HG03196 (cell line): ENCODE results near the gene AFTPH.
A peak's percentile ranks its signal among the peaks of the same experiment; 100 is the strongest.

ENCODE experiments used
- ATAC-seq: cut with Tn5 transposase; IDR thresholded peaks from one replicate; pipeline ENCODE4 v1.9.1; 2021; ENCODE audit not compliant: unreplicated experiment

The AFTPH gene

DNA sequence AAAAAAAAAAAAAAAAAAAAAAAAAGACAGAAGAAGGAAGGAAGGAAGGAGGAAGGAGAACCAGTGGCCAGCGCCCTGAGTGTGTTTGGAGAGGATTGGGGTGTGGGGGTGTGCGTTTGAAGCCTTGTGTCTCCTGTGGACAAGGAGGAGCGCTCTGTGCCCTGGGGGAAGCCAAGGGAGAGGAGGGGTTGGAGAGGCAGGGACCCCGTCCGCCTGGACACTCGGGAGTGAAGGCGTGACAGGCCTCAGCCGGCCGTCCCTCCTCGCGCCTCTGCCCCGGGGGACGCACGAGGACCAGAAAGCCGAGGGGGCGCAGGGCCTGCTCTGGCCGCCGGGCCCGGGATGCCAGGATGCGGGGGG, 84.7 kb downstream of the AFTPH start:
- ATAC-seq, result peak; percentile 9

DNA sequence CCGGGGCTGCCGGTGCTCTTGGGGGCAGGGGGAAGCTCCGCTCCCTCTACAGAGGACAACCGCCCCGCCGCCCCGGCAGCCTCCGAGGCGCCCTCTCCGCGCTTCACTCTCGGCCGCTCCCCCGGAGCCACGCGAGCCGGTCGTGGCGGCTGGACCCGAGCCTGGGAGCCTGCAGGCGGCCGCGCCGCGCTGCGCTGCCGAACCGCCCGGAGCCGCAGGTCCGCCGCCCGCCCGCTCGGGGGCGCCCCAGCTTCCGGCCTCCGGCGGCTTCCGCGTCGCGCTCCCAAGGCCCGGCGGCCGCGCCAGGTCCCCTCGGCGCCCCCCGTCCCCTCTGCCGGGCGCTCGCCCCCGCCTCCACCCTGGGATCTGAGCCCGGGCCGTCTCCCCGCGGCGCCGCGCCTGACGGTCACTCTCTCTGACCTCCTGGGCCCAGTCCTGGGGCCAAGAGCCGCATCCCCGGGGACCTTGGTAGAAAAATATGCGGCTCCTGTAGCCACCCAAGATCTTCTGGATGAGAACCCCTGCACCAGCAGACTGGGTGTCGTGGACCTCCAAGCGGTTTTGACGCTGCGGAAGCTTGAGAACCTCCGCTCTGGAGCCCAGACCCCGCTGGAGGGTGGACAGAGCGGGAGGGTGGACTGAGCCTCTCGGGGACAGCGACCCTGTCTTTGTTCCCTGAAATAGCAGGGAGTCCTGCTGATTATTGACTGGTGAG, 85.3 kb downstream of the AFTPH start:
- peak; percentile 44 for ATAC-seq

DNA sequence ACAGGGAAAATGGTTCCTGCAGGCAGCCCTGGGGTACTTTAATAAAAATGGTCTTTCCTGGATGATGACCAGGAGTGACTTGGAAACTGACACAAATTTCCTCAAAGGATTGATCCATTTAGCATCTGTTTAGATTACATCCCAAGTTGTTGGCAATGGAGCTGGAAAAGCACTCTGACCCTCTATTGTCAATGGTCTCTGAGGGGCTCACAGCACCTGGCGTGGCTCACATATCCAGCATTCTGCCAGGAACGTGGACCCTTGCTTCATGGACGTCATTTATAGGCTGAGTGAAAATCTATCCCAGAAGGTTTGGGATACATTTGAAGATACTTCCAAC, 85.8 kb downstream of the AFTPH start:
- ATAC-seq, result no peak

DNA sequence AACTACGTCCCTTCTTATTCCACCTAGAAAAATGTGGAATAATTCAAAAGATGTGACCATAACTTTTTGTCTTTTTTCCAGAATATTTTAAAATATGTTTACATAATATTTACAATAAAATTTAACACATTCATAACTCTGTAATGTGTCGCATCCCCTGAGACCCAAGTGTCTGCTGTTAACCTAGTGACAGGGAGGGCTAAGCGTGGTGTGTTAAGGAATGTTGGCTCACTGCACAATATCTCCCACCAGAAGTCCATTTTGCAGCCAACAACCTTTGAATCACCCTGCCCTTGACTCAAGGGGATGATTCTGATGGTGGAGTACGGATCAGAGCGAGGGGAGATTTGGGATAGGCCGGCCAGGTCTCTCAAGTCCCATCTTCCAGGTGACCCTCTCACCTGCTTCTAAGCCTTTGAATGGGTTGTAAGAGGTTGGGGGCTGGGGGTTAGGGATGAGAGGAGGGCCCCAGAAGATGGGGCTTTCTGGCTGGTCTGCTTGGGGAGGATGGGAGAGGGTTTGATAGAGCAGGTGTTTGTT, 86.3 kb downstream of the AFTPH start:
- ATAC-seq, result no peak

DNA sequence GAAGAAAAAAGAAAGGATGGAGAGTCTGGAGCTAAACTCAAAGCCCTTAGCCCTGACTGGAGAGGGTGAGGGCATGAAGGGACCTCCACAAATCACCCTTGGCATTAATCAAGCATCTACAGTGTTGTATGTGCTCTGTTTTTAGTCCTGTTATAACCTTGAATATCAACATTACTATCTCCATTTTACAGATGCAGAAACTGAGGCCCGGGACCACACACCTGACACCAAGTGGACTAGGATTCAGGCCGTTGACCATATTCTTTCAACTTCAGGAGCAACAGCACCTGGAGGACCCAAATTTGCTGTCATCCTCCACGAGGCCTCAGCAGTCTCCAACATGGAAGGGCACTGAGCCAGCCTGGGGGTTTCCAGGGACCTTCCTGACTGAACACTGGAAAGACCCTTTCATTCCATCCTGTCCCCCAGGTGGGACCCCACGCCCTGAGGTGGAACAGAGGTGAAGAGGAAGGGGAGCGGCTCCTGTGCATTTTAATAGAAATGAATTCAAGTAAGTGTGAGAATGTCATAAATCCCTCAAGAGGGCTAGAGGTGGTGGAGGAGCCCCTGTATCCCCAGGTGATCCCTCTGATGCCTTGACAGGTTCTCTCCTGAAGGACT, 88.6 kb downstream of the AFTPH start:
- ATAC-seq, result no peak

DNA sequence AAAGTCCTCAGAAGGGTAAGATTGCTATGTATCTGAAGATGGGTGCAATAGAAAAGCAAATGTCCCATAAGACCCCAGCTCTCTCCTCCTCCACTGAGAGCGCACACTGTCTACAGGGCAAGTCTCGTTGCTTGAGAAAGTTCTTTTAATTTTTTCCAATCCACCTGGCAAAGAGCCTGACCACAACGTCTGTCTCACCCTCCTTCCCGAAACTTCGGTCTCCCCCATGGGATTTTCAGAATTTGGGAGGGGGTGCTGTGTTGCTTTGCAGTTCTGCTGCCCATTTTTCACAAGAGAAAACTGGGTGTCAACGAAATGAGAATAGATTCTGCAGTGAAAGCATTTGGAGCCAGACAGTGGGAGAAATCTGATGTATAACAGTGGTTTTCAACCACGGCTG, 89.1 kb downstream of the AFTPH start:
- no peak for ATAC-seq

DNA sequence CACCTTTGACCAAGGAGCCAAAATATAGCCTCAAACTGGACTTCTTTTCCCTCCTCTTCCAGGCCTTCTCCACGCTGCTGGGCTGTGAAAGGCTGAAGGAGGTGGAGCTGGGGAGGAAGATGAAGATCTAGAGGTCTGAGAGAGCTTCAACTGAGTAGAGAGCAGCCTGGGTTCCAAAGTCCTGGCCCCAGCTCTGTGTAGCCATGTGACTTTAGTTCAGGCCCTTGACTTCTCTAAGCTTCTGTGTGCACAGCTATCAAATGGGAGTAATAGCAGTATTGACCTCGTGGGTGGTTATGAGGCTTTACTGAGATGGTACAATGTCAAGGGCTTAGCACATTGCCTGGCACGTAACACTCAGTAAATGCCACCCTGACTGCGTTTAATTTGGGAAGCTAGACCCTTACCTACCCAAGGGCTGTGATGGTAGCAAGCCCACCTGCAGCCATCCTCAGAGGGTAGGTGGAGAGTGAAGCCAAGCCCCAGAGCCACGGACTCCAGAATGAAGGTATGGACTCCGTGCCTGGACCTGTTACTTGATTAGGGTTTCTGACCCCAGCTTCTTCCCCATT, 91.2 kb downstream of the AFTPH start:
- ATAC-seq, result no peak

DNA sequence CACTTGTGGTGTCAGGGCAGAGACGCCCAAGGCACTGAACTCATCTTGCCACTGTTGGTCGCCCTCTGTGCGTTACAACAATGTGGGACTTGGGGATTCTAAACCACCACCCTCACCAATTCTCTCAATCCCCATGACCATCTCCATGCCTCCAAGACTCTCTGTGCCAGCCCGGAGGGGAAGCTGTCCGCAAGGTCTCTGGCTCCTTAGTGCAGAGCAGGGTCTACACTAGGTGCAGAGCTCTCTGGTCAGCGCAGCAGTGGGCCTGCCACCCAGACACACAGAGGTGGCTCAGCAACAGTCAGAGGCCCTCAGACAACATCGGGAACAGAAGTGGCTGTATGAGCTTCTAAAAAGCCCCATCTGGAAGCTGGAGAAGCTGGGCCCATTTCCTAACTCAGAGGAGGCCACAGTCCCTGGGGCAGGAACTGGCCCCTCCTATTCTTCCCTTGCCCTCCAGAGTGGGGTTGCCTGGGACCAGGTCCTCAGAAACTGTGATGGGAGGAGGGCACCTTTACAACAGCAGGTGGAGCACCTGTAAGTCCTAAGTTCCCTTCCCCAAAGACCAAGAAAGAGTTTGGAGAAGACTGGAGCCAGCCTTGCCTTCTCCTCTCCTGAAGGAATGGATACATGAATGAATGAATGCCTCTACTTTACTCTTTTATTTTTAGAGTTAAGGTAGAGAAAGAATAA, 91.9 kb downstream of the AFTPH start:
- no peak for ATAC-seq

DNA sequence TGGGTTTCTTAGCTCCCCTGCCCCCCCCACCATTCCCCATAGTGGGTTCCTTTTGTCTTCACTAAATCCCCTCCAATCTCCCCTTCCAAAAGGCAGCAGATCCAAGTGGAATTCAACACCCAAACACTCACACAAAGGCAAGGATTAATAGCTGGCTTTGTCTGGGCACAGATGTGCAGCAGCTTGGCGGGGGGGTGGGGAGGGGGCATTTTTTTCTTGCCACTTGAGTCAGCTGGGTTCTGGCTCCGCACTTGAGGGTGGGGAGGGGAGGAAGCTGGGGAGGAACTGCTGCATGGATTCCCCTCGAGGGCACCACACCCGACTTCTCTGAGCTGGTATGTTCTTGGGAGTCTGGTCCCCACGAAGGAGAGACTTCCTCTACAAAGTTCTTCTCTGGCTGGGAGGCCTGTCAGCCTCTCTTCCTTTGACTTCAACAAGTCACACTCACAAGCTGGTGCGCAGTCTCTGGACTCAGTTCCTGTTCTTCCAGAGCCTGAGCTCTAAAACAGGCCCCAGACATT, 93.6 kb downstream of the AFTPH start:
- no peak for ATAC-seq

DNA sequence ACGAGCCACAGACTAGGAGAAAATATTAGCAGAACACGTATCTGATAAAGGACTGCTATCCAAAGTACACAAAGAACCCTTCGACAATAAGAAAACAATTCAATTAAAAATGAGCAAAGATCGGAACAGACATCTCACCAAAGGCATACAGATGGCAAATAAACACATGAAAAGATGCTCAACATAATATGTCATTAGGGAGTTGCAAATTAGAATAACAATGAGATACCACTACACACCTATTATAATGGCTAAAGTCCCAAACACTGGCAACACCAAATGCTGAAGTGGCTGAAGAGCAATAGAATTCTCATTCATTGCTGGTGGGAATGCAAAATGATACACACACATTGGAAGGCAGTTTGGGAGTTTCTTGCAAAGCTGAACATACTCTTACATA, 96.5 kb downstream of the AFTPH start:
- ATAC-seq, result no peak

DNA sequence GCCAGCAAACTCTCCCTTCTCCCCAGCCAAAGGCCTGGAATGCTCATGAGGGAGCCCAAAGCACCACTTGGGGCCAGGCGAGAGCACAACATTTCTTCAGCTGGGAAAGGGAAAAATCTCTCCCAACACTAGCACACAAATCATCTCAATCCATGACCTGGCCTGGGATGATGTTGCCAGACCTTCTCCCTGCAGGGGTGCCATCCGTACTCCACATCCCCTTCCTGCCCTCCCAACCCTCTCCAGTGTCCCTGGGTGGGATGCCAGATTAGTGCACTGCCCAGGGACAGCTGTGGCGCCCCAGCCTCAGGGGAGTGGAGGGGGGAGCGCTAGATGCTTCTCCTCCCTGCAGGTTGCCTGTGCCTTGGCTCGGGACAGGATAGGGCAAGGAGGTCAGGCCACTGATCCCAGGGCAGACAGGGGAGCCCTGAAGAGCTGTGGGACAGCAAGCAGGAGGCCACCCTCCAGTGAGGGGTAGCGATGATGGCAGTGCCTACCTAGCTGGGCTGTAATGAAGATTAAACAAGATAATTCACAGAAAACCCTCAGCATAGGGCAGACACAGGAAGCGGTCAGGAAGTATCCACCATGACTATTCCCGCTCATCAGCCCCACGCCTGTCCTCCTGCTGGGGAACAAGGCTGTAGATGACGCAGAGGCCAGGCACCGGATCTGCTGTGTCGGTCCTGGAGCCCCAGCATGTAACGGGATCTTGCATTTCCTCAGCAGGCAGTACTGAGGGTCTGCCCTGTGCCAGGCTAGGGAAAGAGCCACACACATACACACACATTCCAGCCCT, 98.5 kb downstream of the AFTPH start:
- no peak for ATAC-seq

DNA sequence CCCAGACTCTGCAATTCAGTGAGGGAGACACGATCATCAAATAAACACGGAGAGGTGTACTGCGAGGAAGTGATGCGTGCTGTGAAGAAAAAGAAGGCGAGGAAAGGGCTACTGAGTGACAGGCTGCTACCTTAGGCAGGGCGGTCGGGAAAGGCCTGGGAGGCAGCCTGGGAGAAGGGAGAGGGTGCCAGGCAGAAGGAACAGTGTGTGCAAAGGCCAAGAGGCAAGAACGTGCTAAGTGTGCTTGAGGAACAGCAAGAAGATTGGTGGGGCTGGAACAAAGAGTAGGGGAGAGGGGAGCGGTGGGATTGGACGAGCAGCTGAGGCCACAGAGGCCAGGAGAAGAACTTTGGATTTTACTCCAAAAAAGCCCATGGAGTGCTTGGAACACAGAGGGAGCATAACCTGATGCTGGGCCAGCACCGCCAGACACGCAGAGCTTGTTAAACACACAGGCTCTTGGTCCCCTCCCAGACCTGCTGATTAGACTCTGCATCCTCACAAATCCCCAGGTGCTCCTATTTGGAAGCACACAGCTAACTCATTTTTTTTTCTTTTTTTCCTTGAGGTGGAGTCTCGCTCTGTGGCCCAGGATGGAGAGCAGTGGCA, 99.2 kb downstream of the AFTPH start:
- no peak for ATAC-seq

DNA sequence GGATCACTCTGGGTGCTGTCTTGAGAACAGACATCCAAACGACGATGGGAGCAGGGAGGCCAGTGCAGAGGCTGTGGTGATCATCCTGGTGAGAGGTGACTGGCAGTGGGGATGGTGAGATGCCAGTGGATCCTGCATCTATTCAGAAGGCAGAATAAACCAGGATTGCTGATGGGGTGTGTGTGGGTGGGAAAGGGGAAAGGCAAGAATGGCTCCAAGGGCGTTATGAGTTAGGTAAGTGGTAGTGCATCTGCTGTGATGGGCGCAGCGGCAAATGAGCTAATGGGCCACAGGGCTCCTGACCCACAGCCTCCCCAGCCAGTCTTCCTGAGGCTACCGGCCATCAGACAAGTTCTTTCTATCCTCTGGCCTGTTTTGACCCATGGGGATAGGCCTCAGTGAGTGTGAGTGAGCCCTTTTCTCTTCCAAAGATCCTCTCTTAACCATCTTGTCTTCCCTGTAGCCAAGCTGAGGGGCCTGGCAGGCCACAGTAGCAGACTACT, 100.0 kb downstream of the AFTPH start:
- ATAC-seq, result no peak

DNA sequence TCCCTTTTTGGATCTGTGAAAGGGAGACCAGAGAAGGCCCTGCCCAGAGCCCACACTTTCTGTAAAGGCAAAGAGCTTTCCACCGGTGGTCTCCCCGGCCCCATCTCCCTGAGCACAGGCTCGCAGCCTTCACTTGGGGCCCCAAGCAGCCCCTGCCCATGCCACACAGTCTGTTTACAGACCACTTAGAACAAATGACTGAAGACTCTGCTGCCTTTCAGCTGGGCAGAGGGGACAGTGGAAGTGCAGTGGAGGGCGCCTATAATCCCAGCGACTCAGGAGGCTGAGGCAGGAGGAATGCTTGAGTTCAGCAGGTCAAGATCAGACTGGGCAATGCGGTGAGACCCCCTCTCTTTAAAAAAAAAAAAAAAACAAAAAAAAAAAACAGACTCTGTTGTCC, 100.7 kb downstream of the AFTPH start:
- ATAC-seq, result no peak

DNA sequence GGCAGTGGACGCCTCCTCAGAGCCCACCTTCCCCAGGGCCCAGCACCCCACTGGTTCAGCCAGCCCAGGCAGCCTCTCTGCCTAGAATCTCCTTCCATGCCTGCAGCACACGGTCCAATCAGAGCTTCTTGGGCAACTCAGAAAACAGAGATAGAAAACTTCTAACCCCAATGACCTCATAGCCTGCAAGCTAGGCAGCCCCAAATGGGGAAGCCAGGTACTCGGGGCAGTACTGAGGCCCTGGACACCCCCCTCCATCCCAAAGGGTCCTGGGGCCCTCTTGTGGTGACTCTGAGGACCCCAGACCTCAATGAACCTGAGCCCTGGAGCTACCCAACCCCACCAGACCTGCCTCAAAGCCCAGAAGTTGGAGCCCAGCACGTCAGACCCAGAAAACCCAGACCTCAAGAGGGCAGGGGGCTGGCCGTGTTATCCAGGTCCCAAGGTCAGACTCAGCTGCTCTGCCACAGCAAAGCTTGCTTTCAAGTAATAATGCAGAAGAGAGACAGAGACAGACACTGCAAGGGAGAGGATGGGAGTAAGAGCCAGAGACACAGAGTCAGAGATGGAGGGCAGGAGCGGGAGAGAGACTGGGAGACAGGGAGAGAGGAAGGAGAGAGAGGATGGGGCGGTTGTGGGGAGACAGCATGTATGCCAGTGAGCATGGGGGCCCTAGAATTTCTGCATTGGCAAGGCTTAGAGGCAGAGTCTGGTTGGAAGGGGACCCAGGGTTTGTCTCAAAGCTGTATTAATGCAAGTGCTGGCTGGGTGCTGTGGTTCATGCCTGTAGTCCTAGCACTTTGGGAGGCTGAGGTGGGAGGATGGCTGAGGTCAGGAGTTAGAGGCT, 101.4 kb downstream of the AFTPH start:
- ATAC-seq, result no peak

DNA sequence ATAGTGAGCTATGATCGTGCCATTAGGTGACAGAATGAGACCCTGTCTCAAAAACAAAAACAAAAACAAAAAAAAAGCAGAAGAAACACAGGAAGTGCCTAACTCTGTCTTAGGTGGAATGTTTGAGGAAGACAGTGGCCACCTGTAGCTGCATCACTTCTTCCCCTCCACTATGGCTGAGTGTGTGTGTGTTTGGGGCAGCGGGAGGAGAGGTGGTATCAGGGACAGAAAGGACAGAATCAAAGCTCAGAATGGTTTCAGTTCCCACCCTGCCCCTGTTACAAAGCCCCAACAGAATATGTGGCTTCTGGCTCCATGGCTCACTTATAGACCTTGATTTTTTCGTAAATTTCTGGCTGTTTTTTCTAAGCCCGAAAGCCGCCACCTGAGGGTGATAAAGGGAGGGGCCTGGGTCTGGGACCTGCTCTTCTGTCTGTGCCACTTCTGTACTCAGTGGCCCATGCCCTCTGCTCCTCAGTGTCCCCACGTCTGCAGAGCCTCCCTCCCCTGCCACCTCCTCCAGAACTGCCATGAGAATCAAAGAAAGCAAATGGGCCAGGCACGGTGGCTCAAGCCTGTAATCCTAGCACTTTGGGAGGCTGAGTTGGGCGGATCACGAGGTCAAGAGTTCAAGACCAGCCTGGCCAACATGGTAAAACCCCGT, 102.2 kb downstream of the AFTPH start:
- no peak for ATAC-seq

DNA sequence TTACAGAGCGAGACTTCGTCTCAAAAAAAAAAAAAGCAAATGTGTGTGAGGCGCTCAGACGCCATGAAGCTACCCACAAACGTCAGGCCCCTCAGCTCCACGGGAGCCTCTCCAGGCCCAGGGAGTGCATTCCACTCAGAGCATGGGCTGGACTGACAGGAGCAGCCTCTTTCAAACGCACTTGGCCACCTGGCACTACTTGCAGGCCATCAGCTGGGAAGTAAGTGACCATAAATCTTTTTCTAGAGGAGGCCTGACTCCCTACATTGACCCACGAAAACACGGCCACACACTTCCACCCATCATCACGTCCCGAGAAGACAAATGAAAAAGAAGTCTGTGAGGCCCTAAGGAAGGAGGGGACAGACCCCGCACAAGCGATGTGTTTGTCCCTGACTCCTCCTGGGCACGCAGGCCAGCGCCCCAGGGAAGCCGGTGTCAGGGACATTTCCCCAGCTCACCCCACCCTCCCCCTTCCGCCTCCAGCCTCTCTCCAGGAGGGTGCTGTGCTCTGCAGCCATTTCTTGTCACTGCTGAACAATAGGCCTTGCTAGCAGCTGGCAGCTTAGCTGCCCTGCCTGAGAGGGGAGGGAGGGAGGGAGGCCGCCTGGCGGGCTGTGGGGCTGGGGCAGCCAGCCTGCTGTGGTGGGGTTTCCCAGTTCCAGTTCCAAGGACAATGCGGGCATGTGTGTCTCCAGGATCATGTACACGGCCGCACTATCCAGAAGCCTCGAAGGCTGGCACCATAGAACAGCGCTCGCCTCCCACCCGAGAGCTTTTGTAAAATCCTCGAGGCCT, 103.0 kb downstream of the AFTPH start:
- no peak for ATAC-seq
